GM23338 (cell line): ENCODE results near the gene CS.

Experiments used
- CTCF ChIP-seq, 2 experiments: fragments of 200-600 bp in 1 of 2; sonication (generic) in 1 of 2; conservative IDR thresholded peaks; 2 replicates each; pipeline versions ENCODE4 v1.5.1 to v1.6.1; 2016 to 2017; ENCODE audit warnings: antibody characterized with exemption in 2 of 2, low read depth in 2 of 2, mild to moderate bottlenecking in 2 of 2, moderate library complexity in 1 of 2
- EZH2 ChIP-seq: fragments of 200-600 bp; sonication (generic); IDR thresholded peaks from one replicate; pipeline ENCODE4 v1.8.0; 2017; ENCODE audit warnings: antibody characterized with exemption, mild to moderate bottlenecking, low read depth; ENCODE audit not compliant: unreplicated experiment
- NANOG ChIP-seq: IDR thresholded peaks from 2 replicates; pipeline ENCODE4 v1.6.1; 2016; ENCODE audit warnings: antibody characterized with exemption, borderline replicate concordance

- TF ChIP-seq NANOG (no peak), CTCF (conservative IDR thresholded peaks at IDR 0.05; ENCODE audit: low read depth in 2 of 2) (peak; percentile 54 to 65), EZH2 (no peak)
Observed at GRCh38 chr12:56317675-56318074, 17.5 kb upstream of the CS start.
